Type B pancreatic cell (in vitro differentiated cells): Measurements from ENCODE around the gene WDHD1. TPM values are rescaled to one million over a fixed set of nuclear protein-coding genes. Genes with fewer than 3 reads are reported as not detected.
A peak's percentile ranks its signal among the peaks of the same experiment; 100 is the strongest.
"Not testable (repeated sequence)": the region's sequence is repeated elsewhere in the genome, so short reads cannot be mapped to it uniquely, and the experiment has no call there.

Source experiments
- DNase-seq: peaks from one replicate; pipeline ENCODE4 v3.0.0; 2021; ENCODE audit warnings: mixed read lengths; ENCODE audit not compliant: unreplicated experiment; ENCODE audit errors: extremely low spot score
- H3K27ac Mint-ChIP-seq: 2 replicates; pipeline ENCODE4 v1.8.0; 2021; ENCODE audit warnings: mild to moderate bottlenecking, mixed read lengths
- H3K27me3 Mint-ChIP-seq: 2 replicates; pipeline ENCODE4 v1.8.0; 2021; ENCODE audit warnings: mixed read lengths
- H3K36me3 Mint-ChIP-seq: 2 replicates; pipeline ENCODE4 v1.8.0; 2021; ENCODE audit warnings: mixed read lengths
- H3K4me1 Mint-ChIP-seq: one replicate; pipeline ENCODE4 v1.8.0; 2021; ENCODE audit warnings: mixed read lengths; ENCODE audit not compliant: unreplicated experiment
- H3K4me3 Mint-ChIP-seq: 2 replicates; pipeline ENCODE4 v1.8.0; 2021; ENCODE audit warnings: mild to moderate bottlenecking, mixed read lengths
- H3K9me3 Mint-ChIP-seq: 2 replicates; pipeline ENCODE4 v1.8.0; 2021; ENCODE audit warnings: mixed read lengths
- CTCF ChIP-seq: fragments of 200-600 bp; sonication (generic); conservative IDR thresholded peaks from 2 replicates; pipeline ENCODE4 v1.5.0; 2021; ENCODE audit warnings: antibody characterized with exemption, mild to moderate bottlenecking
- total RNA-seq: library from RNA; stranded (reverse); gene quantifications from 2 replicates; pipeline ENCODE4 v1.2.1, GENCODE V29; 2021; ENCODE audit warnings: low replicate concordance

WDHD1 gene
- total RNA-seq, 1 donor from 2014 or later: 36.0 TPM

- H3K9me3 Mint-ChIP-seq: no peaks in the 10 kb centered on the region
- H3K27me3 Mint-ChIP-seq: no peaks in the 10 kb centered on the region
- no peaks in the 10 kb centered on the region for H3K4me1 Mint-ChIP-seq
- no peak for DNase-seq
- H3K4me3 Mint-ChIP-seq: no peak overlapping the region
- H3K36me3 Mint-ChIP-seq: no peaks in the 10 kb centered on the region
- no peak overlapping the region for H3K27ac Mint-ChIP-seq
- TF ChIP-seq CTCF: no peak
These were observed 108.5 kb downstream of the WDHD1 start for GRCh38 chr14:54918427-54918826.

- no peak for TF ChIP-seq CTCF
- H3K27ac Mint-ChIP-seq: no peak overlapping the region
- H3K4me3 Mint-ChIP-seq: no peak overlapping the region
- H3K4me1 Mint-ChIP-seq: no peaks in the 10 kb centered on the region
- no peaks in the 10 kb centered on the region for H3K9me3 Mint-ChIP-seq
- no peak for DNase-seq
- no peaks in the 10 kb centered on the region for H3K36me3 Mint-ChIP-seq
- no peaks in the 10 kb centered on the region for H3K27me3 Mint-ChIP-seq
These were observed 110.8 kb downstream of the WDHD1 start for GRCh38 chr14:54916101-54916500.

- Mint-ChIP-seq H3K4me1 (no peaks in the 10 kb centered on the region), H3K4me3 (no peak overlapping the region), H3K27me3 (peaks cover 8% of the 10 kb centered on the region), H3K36me3 (no peaks in the 10 kb centered on the region), H3K27ac (peak overlapping the region; percentile 39), H3K9me3 (no peaks in the 10 kb centered on the region)
- DNase-seq: no peak
- no peak for TF ChIP-seq CTCF
These were observed 116.9 kb downstream of the WDHD1 start for GRCh38 chr14:54909817-54910558.

- not testable (repeated sequence) for H3K9me3 Mint-ChIP-seq, DNase-seq, H3K4me1 Mint-ChIP-seq, H3K4me3 Mint-ChIP-seq, H3K27ac Mint-ChIP-seq, H3K36me3 Mint-ChIP-seq
- peaks cover 12% of the 10 kb centered on the region for H3K27me3 Mint-ChIP-seq
These were observed 117.9 kb downstream of the WDHD1 start for GRCh38 chr14:54908973-54909372.

- no peak for TF ChIP-seq CTCF
These were observed 118.7 kb downstream of the WDHD1 start for GRCh38 chr14:54908190-54908589.

GRCh38 chr14:54906075-54906474, 120.8 kb downstream of the WDHD1 start:
- H3K9me3 Mint-ChIP-seq: no peaks in the 10 kb centered on the region
- no peak for TF ChIP-seq CTCF
- H3K27ac Mint-ChIP-seq: no peak overlapping the region
- peaks cover 2% of the 10 kb centered on the region for H3K4me1 Mint-ChIP-seq
- peaks cover 24% of the 10 kb centered on the region for H3K27me3 Mint-ChIP-seq
- no peak for DNase-seq
- H3K36me3 Mint-ChIP-seq: no peaks in the 10 kb centered on the region
- H3K4me3 Mint-ChIP-seq: no peak overlapping the region

More at GRCh38 chr14:54908190-54908589, 118.7 kb downstream of the WDHD1 start:
- no peak for DNase-seq
- H3K4me1 Mint-ChIP-seq: no peaks in the 10 kb centered on the region
- H3K4me3 Mint-ChIP-seq: no peak overlapping the region
- no peak overlapping the region for H3K27ac Mint-ChIP-seq
- no peaks in the 10 kb centered on the region for H3K9me3 Mint-ChIP-seq
- H3K36me3 Mint-ChIP-seq: no peaks in the 10 kb centered on the region
- H3K27me3 Mint-ChIP-seq: peaks cover 14% of the 10 kb centered on the region
